HG03558 (cell line): ENCODE measurements around the gene PERM1.
"Not testable (repeated sequence)": the region's sequence is repeated elsewhere in the genome, so short reads cannot be mapped to it uniquely, and the experiment has no call there.

Experiments
- ATAC-seq: cut with Tn5 transposase; IDR thresholded peaks from one replicate; pipeline ENCODE4 v1.9.1; 2021; ENCODE audit warnings: moderate number of reproducible peaks; ENCODE audit not compliant: unreplicated experiment; ENCODE audit errors: extremely low read depth

Gene PERM1

DNA sequence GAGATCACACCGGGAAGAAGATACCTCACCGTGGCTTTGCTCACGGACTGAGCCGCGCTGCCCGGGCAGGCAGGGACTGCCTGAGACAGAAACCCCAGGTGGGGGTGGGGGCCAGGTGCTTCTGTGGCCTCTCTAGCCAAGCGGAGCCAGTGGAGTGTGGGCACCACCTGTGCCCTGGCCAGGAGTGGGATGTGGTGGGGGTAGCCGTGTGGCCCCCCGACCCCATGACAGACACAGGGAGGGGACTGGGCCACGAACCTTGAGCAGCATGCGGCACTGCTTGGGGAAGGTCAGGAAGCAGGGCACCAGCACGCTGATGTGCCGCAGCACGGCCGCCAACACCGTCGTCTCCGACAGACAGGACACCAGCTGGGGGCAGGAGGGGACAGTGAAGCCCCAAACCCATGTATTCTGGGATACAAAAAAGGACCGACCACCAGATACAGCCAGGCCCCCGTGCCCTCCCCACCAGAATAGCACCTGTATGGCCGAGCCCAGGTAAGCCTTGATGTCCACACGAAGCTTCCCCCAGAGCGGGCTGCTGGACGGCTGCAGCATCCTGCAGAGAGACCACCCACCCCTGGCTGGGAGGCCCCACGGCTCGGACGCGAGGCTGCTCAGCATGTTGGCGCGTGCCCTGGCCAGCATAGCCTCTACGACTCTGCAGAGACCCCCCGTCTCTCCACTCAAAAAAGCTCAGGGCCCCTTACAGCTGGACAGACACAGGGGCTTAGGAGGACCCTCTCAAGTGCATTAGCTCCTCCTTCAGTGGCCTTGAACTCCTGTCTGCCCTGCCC lies 28.2 kb downstream of the PERM1 start:
- no peak for ATAC-seq

DNA sequence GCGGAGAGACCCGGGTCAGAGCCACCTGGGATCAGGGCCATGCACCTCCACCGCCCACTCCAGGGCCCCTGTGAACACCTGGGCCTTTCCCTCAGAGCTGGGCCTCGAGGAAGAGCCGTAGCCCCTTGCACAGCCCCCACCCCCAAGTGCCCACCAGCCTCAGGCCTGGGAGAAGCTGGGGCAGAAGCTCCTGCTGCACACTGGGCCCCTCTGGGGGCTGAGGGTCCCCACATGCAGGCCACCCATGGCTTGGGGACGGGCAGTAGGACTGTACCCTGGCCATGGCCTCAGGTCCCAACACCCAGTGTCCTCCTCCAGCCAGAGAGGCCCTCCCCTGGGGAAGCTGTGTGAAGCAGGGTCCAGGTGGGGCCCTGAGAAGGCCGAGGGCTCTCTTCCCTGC lies 29.3 kb downstream of the PERM1 start:
- ATAC-seq, result no peak

DNA sequence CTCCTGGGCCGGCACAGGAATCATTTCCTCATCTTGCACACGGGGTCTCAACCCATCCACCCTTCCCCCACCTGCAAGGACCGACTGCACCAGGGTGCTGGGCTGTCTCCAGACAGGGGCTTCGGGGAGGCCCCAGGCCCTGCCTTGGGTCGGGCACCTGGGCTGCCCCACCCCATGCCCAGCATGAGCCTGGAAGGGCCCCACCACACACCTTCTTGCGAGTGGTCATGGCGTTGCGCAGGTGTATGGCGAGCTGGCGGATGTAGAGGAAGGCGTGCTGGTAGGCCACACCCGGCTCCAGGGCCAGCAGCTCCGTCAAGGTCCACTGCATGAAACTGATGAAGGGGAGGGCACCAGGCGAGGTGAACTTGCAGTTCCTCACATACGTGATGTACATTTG lies 29.7 kb downstream of the PERM1 start:
- ATAC-seq, result no peak

DNA sequence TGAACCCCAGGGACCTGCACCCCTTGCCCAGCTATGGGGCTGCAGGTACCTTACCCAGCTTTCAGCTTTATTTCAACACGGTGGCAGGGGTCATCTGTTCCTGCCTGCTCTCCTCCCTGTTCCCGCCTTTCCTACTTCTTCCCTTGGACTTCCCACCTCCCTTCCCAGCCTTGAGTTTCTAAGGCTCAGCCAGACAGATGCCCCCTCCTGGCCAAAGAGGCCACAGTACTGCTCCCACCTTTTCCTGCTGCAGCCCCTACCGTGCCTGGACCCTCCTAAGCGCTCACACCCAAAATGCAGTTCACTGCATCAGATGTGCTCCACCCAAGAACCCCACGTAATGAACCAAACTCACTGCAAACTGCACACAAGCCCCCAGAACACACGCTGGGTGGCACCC lies 30.5 kb downstream of the PERM1 start:
- no peak for ATAC-seq

DNA sequence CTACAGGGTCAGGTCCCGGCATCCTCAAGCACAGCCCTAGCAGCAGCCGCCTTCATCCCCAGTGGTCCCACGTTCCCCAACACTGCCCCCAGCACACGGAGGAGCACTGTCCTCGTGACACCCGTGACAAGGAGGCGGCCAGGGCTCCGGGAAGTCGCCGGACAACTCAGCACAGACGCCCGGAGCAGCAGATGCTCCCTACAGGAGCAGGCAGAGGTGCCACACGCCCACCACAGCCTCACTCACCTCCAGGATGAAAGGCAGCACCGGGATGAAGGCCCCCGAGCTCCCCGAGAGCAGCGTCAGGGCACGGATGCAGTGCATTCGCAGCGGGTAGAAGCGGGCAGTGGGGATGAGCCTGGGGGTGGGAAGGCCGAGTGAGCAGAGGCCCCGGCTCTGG lies 31.0 kb downstream of the PERM1 start:
- ATAC-seq, result no peak

DNA sequence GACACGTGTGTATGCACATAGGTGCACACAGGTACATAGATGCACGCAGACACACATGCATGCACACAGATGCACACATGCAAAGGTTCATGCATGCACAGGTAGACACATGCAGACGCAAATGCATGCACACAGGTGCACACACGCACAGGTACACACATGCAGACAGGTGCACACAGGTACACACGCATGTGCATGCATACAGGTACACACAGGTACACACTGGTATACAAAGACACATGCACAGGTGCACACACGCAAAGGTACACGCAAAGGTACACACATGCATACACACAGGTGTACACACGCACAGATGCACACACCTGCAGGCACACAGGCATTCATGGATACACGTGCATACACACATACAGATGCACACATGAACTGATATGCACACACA lies 31.6 kb downstream of the PERM1 start:
- no peak for ATAC-seq

DNA sequence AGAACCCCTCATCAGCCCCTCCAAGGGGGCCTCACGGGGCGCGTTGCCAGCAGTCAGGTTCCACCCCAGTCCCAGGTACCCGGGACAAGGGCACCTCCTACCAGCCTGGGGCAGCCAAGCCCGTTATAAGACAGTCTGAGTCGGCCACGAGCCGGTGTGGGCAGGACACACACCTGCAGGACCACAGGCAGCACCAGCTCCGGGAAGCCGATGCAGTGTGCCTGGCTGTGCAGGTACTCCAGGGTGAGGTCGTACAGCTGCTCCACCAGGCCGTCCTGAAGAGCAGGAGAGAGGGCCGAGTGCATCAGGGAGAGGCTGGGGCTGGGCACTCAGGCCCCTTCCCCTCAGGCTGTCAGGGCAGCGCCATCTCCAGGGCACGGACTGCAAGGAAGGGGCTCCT lies 33.9 kb downstream of the PERM1 start:
- no peak for ATAC-seq

DNA sequence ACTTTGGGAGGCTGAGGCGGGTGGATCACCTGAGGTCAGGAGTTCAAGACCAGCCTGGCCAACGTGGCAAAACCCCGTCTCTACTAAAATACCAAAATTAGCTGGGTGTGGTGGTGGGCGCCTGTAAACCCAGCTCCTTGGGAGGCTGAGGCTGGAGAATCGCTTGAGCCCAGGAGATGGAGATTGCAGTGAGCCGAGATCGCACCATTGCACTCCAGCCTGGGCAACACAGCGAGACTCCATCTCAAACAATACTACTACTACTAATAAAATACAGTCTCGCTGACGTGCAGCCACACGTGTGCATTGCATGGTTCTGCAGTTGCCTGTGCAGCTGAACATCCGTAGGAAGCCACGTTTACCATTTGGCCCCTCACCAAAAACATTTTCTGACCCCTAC lies 35.1 kb downstream of the PERM1 start:
- not testable (repeated sequence) for ATAC-seq

DNA sequence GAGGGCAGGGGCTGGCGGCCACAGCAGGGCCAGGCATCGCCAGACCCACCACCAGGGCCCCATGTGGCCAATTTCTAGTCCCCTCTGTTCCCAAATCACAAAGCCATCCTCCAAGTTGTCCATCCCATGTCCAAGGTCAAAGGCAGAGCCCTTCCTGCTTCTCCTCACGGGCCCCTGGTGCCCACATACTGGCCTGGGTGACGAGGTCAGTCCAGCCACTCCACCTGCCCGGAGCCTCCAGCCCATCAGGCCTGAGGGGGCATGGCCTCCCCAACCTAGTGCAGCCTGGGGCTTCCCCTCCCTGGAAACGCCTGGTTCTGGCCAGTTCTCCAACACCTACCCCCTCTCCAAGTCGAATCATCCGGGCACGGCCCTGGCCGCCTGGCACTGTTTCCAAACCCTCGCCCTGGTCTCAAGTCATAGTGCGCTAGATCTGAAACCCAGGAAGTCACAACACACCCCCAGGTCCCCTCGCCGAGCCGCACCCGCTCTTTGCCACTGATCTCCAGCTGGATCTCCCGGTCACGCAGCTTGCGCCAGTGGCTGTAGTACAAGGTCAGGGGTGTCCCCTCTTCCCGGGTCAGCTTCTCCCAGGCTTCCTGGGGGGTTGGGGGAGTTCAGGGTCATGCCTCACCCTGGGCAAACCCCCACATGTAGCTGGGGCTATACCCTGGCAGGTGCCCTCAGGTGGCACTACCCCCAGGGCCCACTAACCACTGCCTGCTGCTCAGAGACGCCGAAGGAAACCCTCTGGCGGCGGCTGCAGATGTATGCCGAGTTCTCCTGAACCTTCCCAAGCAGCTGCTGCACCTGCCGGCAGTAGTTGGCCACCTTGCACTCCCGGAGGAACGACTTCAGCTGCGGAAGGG lies 36.0 kb downstream of the PERM1 start:
- no peak for ATAC-seq

DNA sequence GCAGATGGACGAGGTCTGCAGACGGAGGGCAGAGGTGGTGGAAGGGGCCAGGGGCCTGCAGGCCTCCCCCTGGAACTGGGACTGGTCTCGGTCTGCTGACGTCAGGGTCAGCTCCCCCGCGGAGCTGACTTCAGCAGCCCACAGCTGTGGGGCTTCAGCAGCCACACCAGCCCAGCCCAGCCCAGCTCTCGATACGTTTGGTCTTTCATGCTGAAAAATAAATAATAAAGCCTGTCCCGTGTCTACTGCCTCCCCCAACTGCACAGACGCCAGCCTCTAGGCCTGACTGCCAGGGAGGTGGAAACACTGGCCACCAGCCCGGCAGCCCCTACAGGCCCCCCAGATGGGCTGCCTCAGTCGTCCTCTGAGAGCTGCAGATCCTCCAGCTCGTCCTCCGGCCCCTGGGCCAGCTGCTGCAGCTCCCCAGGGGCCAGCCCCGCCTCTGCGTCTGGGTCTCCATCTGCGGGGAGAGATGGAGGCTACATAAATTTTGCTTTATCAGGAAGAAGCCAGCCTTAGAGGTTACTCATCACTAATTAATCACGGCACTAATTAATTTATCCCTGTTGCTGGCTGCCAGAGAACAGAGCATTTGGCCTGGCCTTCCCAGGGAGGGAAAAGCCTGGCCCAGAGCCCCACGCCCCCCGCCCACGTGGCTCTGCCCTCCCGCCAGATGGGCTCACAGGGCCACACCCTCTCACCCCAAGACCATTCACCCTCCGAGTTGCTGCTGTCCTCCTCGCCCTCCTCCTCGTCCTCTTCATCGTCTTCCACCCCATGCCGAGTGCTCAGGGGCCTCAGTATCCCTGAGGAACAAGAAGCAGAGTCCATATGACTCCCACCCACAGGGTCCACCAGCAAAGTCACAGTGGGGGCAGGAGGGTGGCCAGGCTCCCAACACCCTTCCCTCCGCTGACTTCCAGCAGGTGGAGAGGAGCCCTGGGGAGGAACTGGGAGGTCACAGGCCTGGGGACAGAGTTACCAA lies 37.3 kb downstream of the PERM1 start:
- no peak for ATAC-seq

DNA sequence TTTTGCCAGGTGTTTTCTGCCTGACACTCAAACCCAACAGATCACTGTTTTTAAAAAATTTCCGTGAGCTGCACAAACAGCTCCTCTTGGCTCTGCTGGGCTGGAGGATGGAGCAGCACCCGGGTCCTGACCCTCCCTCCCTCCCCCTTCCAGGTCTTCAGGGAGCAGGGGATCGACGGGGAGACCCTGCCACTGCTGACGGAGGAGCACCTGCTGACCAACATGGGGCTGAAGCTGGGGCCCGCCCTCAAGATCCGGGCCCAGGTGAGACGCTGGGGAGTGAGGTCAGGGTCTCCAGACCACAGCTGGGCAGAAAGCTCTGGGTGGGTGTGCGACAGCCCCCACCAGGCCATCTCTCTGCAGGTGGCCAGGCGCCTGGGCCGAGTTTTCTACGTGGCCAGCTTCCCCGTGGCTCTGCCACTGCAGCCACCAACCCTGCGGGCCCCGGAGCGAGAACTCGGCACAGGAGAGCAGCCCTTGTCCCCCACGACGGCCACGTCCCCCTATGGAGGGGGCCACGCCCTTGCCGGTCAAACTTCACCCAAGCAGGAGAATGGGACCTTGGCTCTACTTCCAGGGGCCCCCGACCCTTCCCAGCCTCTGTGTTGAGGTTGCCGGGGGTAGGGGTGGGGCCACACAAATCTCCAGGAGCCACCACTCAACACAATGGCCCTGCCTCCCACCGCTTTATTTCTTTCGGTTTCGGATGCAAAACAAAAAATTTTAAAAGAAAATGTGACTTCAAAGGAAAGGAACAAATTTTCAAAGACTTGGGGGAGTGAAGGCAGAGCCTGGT lies 38.1 kb downstream of the PERM1 start:
- no peak for ATAC-seq

DNA sequence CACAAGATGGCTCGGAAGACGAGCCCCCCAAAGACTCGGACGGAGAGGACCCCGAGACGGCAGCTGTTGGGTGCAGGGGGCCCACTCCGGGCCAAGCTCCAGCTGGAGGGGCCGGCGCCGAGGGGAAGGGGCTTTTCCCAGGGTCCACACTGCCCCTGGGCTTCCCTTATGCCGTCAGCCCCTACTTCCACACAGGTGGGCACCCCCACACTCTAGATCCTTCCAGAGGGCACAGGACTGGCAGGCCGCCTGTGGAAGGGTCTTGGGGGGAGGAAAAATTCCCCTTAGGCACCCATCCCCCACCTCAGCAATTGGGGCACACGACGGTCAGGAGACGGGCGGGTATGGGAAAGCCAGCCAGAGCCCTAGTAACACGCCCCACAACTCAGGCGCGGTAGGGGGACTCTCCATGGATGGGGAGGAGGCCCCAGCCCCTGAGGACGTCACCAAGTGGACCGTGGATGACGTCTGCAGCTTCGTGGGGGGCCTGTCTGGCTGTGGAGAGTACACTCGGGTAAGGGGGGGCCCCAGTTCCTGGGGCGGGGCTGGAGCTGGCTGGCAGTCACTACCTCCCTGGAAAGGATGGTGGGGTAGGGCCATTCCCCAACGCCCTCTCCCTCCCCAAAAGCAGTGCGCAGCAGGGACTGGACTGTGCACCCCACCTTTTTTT lies 38.9 kb downstream of the PERM1 start:
- no peak for ATAC-seq

DNA sequence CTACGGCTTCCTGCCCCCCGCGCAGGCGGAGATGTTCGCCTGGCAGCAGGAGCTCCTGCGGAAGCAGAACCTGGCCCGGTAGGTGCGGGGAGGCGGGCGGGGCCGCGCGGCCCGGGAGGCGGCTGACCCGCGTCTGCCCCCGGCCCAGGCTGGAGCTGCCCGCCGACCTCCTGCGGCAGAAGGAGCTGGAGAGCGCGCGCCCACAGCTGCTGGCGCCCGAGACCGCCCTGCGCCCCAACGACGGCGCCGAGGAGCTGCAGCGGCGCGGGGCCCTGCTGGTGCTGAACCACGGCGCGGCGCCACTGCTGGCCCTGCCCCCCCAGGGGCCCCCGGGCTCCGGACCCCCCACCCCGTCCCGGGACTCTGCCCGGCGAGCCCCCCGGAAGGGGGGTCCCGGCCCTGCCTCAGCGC lies 39.5 kb downstream of the PERM1 start:
- ATAC-seq, result no peak

DNA sequence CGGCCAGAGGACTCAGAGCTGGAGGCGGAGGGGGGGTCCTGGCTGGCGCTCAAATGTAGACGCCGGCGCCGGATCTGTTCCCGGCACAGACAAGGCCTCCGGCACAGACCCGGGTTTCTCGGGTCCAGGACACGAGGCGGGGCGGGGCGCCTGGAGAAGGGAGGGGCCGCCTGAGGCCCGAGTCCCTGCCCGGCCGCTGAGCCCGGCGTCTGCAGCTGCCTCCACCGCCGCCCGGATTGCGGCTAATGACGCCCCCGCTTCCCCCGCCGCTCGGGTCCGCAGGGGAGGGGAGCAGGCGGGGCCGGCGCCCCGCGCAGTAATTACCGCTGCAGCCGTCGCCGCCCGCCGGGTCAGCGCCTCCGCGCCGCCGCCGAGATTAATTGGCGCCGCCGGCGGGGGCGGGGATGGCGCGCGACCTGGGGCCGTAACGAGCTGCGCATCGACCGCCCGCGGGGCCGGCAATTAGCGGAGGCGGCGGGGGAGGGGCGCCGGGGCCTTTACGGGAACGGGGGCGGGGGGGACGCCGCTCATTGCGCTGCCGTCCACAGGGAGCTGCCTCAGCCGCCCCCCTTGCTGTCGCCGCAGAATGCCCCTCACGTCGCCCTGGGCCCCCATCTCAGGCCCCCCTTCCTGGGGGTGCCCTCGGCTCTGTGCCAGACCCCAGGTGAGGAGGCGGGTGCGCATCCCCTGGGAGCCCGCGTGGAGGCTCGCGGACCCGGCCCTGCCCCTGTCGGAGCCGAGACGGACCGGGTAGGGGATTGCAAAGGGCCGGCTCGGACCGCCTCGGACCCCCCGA lies 40.1 kb downstream of the PERM1 start:
- ATAC-seq, result no peak

DNA sequence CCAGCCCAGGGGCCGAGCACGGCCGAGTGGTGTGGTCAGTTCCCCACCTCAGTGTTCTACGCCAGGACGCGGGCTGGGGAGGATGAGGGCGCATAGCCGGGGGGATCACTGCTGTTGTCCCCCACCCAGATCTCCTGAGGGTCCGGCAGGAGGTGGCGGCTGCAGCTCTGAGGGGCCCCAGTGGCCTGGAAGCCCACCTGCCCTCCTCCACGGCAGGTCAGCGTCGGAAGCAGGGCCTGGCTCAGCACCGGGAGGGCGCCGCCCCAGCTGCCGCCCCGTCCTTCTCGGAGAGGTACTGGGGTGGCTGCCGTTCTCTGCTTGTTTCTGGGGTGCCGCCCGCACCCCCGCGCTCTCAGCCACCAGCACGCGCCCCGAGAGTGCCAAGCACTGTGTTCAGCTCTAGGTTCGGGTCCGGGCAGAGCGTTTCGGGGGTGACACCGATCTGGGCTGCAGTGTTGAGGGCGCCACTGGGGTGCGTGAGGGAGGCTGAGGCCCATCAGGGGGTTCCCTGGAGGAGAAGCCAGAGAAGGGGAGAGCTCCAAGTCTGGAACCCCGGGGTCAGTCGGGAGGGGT lies 40.8 kb downstream of the PERM1 start:
- ATAC-seq, result no peak

DNA sequence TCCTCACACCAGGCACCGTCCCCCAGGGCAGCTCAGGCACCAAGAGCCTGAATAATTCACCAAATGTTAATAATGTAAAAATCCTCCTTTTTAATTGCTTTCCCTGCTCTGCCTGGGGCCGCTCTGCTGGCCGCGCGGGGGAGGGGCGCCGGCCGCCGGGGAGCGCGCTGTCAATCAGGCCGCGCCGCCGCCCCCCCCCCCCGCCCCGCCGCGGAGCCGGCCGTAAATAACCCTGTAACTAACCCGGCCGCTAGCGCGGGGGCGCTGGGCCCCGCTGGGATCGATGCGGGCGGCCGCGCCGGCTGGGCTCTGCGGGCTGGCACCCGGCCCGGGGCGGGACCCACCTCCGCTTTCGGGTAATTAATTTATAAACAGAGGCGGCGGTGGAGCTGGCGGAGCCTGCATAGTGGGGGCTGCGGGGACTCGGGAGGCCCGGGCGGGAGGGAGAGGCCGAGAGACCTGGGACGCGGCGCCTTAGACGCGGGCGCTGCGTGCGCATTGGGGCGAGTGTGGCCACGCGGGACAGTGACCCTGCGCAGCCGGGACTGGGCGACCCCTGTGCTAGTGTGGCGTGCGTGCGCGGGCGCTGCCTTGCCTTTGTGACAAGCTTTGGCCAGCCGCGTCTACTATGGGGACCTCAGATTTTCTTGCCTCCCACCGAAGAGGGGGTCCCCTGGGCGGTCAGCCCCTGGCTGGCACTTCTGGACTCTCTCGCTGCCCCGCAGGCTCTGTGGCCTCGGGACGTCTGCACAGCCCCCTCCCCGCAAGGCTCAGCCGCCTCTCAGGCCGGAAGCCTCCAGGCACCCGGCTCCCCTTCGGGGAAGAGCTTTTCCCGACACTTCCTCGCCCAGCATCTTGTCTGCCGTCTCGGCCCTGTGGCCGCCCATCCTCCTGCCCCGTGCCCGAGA lies 41.5 kb downstream of the PERM1 start:
- ATAC-seq, result no peak

DNA sequence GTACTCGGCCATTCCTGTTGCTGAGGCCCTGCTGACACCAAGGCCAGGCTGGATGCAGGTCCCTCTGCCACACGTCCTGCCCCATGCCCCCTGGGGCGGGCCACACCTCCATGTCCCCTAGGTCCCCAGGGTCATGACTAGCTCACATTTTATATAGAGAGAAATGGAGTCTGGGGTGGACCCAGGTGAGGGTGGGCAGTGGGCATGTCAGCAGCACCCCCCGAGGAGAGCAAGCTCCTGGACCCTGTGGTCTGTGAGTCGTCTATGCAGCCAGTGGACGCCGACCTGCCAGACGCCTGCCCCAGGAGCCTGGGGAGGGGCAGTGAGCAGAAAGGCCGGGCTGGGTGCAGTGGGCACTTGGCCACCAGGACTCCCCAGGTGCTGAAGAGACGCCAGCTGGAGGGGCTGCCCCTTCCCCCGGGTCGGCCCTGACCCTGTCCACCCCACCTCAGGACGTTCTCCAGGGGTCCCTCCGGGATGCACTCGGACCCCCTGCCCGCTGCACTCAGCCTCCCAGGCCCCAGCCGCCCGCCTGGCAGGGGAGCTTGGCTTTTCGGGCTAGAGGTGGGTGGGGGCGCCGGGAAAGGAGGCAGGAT lies 42.3 kb downstream of the PERM1 start:
- ATAC-seq, result no peak
